Measurements from ENCODE around the gene ZMYND8. TPM values are rescaled to one million over a fixed set of nuclear protein-coding genes. Genes with fewer than 3 reads are reported as not detected.

ZMYND8 gene
- total and polyA plus RNA-seq, 10 of the 15 experiments (the other 5 are each of a cell fraction or from before 2014, with no cell fraction given), result 12.9 to 54.8 (median 23.1) TPM

DNA sequence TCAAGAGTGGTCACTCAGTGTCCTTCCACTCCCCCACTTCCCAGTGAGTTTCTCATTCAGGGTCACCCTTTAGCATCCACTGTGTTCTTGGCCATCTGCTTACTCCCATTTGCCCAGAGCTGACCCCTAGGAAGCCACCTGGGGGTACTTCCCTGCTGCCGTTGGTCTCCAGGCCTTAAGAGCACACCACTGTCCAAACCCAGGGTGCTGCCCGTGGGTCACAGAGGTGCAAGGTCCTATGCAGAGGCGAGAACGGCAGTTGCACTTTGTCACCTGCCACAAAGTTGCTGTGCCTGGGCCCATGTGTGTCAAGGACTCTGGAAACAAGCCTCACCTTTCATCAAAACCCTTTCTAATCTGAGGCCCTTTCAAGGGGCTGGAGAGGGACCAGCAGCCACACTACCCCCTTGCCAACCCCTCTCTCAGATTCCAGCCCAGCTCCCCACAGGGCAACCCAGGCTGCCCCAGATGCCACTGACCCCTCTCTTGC is 191.1 kb downstream of the ZMYND8 start:
- FAIRE-seq (no peak), DNase-seq (ENCODE audit: low read depth, low spot score) (no peak), ATAC-seq (no peak)
- H3K36me3 ChIP-seq (ENCODE audit: control insufficient read depth in 2 of 2, insufficient read depth in 2 of 2, low read length in 1 of 2), result no peaks in the 10 kb centered on the region
- no peaks in the 10 kb centered on the region for H3K4me1 ChIP-seq (ENCODE audit: control insufficient read depth, insufficient read depth, low read length)
- H2AFZ ChIP-seq (ENCODE audit: control insufficient read depth, low read depth, low read length), result no peak overlapping the region
- TF ChIP-seq TBL1XR1 (IDR thresholded peaks at IDR 0.05; ENCODE audit: low read depth, low read length) (no peak), HCFC1 (IDR thresholded peaks at IDR 0.05; ENCODE audit: low read length) (no peak), KLF5 (IDR thresholded peaks at IDR 0.05; ENCODE audit: partially characterized antibody) (no peak), BCL11A (IDR thresholded peaks at IDR 0.05; ENCODE audit: low read depth, low read length) (no peak), STAT1 (conservative IDR thresholded peaks at IDR 0.05) (no peak), POLR2A (IDR thresholded peaks at IDR 0.05; ENCODE audit: low read depth, low read length) (no peak), MTA2 (IDR thresholded peaks at IDR 0.05; ENCODE audit: low read depth) (no peak), CREB1 (IDR thresholded peaks at IDR 0.05; ENCODE audit: low read depth) (no peak), ZNF622 (IDR thresholded peaks at IDR 0.05) (no peak), TAF1 (IDR thresholded peaks at IDR 0.05; ENCODE audit: borderline replicate concordance, low read depth, low read length) (no peak), EED (IDR thresholded peaks at IDR 0.05; ENCODE audit: low read depth) (no peak), ESRRA (IDR thresholded peaks at IDR 0.05; ENCODE audit: low read length) (no peak)
- TF ChIP-seq, protein P1, sequence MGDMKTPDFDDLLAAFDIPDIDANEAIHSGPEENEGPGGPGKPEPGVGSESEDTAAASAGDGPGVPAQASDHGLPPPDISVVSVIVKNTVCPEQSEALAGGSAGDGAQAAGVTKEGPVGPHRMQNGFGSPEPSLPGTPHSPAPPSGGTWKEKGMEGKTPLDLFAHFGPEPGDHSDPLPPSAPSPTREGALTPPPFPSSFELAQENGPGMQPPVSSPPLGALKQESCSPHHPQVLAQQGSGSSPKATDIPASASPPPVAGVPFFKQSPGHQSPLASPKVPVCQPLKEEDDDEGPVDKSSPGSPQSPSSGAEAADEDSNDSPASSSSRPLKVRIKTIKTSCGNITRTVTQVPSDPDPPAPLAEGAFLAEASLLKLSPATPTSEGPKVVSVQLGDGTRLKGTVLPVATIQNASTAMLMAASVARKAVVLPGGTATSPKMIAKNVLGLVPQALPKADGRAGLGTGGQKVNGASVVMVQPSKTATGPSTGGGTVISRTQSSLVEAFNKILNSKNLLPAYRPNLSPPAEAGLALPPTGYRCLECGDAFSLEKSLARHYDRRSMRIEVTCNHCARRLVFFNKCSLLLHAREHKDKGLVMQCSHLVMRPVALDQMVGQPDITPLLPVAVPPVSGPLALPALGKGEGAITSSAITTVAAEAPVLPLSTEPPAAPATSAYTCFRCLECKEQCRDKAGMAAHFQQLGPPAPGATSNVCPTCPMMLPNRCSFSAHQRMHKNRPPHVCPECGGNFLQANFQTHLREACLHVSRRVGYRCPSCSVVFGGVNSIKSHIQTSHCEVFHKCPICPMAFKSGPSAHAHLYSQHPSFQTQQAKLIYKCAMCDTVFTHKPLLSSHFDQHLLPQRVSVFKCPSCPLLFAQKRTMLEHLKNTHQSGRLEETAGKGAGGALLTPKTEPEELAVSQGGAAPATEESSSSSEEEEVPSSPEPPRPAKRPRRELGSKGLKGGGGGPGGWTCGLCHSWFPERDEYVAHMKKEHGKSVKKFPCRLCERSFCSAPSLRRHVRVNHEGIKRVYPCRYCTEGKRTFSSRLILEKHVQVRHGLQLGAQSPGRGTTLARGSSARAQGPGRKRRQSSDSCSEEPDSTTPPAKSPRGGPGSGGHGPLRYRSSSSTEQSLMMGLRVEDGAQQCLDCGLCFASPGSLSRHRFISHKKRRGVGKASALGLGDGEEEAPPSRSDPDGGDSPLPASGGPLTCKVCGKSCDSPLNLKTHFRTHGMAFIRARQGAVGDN (IDR thresholded peaks at IDR 0.05), result no peak
- TF ChIP-seq, protein P2, sequence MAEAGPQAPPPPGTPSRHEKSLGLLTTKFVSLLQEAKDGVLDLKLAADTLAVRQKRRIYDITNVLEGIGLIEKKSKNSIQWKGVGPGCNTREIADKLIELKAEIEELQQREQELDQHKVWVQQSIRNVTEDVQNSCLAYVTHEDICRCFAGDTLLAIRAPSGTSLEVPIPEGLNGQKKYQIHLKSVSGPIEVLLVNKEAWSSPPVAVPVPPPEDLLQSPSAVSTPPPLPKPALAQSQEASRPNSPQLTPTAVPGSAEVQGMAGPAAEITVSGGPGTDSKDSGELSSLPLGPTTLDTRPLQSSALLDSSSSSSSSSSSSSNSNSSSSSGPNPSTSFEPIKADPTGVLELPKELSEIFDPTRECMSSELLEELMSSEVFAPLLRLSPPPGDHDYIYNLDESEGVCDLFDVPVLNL (IDR thresholded peaks at IDR 0.05; ENCODE audit: low read depth, low read length), result no peak
- SMC1A ChIA-PET (ENCODE audit: uncharacterized antibody, unreplicated experiment), result interaction anchor here (0.8 kb wide), 1 partner anchor 22 kb away, joined by 3 read pairs; no protein-coding TSS in a partner anchor
- H3K9ac ChIP-seq (ENCODE audit: control insufficient read depth, insufficient read depth, low read length), result no peak overlapping the region
- in situ Hi-C loops (cut with MboI), result no loop called here
- 43% methylated on average over 4 of the region's 4 CpGs for WGBS (ENCODE audit: insufficient coverage, insufficient replicate concordance, low lambda C conversion rate, missing lambda C conversion rate)
- intact Hi-C loops (cut with micrococcal nuclease; ENCODE audit: unreplicated experiment), result no loop called here
- no peaks in the 10 kb centered on the region for H3K79me2 ChIP-seq (ENCODE audit: control insufficient read depth, insufficient read depth, low read length)
- H3K27ac ChIP-seq (ENCODE audit: control insufficient read depth, insufficient read depth), result no peak overlapping the region
- POLR2A ChIA-PET, result no interaction called here
- no peaks in the 10 kb centered on the region; a peak in 1 of 4 replicates for H3K27me3 ChIP-seq (replicated peaks in 1 of 2; ENCODE audit: control insufficient read depth in 2 of 2, insufficient read depth in 2 of 2, low read length in 1 of 2)
- H3K4me3 ChIP-seq, result no peak overlapping the region
- no peak overlapping the region for H3K4me2 ChIP-seq (ENCODE audit: control insufficient read depth, insufficient read depth)
- CTCF ChIA-PET, result no interaction called here
- no peaks in the 10 kb centered on the region for H4K20me1 ChIP-seq (ENCODE audit: control insufficient read depth, insufficient read depth)
- H3K9me3 ChIP-seq (replicated peaks; ENCODE audit: control insufficient read depth, insufficient read depth, low read length), result no peaks in the 10 kb centered on the region; the same call in 2 of the 3 replicates
- BruUV-seq (replicated peaks), result no TSS peak
- RAD21 ChIA-PET (ENCODE audit: unreplicated experiment), result no interaction called here

All from GM12878 (cell line).